HG03378 (cell line): Measurements from ENCODE around the gene ESYT3.
"Not testable (repeated sequence)": the region's sequence is repeated elsewhere in the genome, so short reads cannot be mapped to it uniquely, and the experiment has no call there.

Source experiments
- ATAC-seq: cut with Tn5 transposase; IDR thresholded peaks from one replicate; pipeline ENCODE4 v1.9.1; 2021; ENCODE audit warnings: mild to moderate bottlenecking, moderate library complexity; ENCODE audit not compliant: unreplicated experiment

The ESYT3 gene

DNA sequence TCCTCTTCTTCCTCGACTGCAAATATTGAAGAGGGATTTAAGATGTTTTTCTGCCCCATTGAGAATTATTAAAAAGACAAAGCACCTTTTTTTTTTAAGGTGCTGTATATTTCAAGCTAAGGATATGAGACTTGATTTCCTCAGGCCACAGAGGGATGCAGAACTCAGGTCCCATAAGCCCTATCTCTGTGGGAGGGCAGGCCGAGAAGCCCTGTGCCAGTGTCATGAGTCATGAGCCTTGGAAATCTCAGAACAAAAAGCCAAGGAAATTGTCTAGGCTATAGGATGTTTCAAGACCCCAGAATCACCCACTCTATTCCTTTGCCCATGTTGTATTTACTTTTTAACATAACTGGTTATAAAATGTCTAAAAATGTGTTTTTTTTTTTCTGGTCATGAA, 7.3 kb downstream of the ESYT3 start:
- no peak for ATAC-seq

GRCh38 chr3:138442433-138442832, 8.0 kb downstream of the ESYT3 start:
- ATAC-seq: no peak

DNA sequence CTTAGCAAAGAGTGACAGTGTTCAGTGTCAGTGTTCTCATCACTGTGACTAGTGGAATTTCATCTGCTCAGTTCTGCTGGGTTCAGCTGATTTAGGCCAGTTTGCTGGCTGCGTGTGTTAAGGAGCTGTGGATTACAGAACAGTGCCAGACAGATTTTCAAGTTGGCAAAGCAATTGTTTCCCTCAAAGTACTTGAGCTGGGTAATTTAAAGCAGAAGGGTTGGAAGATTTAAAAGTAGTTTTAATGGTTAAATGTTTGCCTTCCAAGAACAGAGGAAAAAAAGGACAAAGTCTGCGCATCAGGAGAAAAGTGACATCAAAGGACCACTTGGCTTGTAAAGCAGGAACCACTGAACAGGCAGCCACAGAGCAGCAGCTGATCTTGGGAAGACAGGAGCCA, 8.7 kb downstream of the ESYT3 start:
- no peak for ATAC-seq

- no peak for ATAC-seq
Measured at GRCh38 chr3:138443521-138444503, 9.4 kb downstream of the ESYT3 start.

- no peak for ATAC-seq
Measured at GRCh38 chr3:138445236-138445635, 10.8 kb downstream of the ESYT3 start.

- no peak for ATAC-seq
Measured at GRCh38 chr3:138445654-138446053, 11.2 kb downstream of the ESYT3 start.

DNA sequence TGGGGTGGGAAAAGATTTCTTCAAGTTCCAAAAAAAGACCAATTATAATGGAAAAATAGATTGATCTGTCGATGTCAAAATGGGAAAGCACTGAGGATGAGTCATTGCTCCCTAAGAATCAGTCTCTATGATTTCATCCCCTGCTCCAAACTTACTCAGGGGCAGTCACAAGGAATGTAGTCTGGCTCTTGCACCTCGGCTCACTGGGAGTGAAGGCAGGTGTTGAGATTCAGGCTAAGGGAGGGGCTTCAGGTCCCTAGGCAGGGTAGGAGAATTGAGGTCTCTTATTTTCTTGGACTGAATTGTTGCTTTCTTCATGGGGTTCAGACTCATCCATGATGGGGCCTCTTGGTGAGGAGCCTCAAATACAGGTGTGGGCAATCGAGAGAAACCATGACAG, 14.2 kb downstream of the ESYT3 start:
- no peak for ATAC-seq

GRCh38 chr3:138449490-138449889, 15.1 kb downstream of the ESYT3 start:
- no peak for ATAC-seq

- no peak for ATAC-seq
Measured at GRCh38 chr3:138450181-138450580, 15.8 kb downstream of the ESYT3 start.

DNA sequence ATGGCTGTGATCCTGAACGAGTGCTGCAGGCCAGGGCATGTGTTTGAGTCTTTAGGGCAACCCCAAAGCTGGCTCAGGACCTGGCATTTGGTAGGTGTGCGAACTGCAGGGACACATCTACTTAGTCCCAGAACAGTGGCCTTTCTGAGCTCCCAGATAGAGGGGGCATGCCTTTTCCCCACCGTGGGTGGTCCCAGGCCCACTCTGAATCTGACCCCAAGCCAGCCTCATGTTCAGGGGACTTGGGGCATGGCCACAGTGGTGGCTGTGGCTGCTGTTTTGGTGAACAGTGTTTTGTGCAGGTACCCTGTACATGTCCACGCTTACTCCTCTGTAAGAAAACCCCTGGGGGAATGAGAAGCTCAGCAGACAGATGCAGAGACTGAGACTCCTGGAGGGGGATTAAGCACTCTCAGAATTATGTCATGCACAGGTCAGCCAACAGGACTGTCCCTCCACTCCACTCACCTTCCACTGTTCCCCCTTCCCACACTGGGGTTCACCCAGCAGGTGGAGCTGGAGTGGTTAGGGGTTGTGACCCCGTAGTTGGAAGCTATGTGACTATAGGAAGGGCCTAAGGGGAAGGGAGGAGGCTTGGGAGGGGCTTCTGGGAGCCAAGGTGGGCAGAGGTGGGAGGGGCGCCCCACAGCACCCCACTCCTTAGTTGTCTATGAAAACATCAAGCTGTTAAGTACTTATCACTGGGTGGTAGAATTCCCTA, 16.4 kb downstream of the ESYT3 start:
- ATAC-seq: no peak

- ATAC-seq: no peak
Measured at GRCh38 chr3:138451595-138452162, 17.3 kb downstream of the ESYT3 start.

DNA sequence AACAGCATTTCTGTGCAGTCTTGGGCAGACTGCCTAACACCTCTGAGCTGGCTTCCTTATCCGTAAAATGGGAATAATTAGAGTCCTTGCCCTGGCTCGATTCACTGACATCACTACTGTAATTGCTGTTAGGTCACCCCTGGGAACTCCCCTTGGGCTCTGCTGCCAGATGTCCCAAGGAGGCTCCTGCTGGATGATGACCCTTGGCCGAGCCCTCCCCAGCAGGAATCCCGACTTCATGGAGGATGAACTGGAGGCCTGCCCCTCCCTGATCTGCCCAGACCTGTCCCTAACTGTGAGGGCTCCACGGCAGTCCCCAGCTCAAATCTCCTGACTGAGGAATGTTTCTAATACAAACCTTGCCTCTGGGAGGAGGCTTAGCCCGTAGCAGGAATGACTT, 18.0 kb downstream of the ESYT3 start:
- no peak for ATAC-seq

GRCh38 chr3:138453940-138454339, 19.5 kb downstream of the ESYT3 start:
- ATAC-seq: not testable (repeated sequence)

- ATAC-seq: no peak
Measured at GRCh38 chr3:138455801-138456716, 21.6 kb downstream of the ESYT3 start.

DNA sequence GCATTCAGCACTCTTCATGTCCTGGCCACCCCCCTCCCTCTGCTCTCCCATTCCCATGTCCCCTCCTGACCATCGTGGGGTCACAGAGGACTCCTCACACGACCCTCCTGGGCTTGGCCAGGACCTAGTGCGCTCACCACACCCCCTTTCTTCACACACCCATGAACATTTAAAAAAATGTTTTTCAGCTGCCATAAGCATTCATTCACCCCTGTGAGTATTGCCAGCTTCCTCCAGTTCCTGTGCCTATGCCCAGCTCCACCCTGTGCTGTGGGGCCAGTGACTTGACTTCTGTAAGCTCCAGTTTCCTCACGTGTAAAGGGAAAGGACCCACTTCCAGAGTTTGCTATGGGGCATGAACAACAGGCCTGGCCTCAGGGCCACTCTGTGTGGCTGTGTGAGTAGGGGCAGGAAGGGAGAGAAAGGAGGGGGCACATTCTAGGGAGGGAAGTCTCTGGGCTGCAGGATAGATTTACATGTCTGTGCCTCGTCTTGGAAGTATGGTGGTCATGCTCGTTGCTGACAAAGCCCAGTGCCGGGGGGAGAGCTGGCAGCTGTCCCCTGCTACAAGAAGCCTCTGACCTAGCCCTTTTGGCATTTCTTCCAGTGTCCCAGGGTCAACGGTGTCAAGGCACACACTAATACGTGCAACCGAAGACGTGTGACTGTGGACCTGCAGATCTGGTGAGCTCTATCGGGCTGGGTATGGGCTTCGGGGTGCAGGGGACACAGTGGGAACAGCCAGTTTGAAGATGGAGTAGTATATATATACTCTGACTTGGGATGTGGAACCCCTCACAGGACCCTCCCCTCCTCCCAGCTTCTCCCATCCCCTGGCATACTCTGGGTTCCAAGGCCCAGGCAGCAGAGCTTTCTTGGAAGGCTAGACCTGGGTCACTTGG, 22.8 kb downstream of the ESYT3 start:
- no peak for ATAC-seq

DNA sequence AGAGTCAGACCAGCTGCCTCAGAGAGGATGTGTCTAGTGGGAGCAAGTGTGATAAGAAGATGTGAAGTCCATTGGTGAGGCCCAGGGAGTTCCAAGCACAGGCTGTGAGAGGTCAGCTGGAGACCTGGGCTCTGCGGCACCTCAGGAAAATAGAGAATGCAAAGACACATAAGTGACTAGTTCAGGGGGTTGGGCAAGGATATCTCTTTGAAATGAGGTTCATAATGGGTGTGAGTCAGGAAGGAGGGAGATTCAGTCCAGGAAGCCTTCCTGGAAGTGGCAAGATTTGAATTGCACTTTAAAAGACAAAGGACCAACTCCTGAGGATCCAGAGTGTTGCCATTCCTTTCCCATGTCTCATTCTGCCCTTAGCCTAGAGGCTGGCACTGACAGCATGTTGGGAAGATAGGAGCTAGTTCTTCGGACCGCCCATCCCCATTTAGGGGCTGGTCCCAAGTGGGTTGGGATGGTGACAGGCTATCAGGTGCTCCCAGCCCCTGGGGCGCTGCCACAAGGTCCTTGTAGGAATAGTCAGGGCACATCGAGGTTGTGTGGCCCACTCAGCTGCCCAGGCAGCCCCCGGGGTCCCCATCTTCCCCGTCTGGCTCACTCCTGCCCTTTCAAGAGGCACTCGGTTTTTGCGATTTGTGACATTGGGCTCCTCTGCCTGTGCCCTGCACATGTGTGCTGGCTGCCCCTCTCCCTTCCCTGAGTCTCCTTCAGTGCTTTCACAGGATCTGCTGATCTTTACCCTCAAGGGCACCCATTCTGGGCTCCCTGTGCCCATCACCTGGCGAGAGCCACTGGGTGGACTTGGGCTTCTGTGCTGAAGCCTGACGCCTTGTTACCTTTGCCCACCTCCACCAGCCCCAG, 23.7 kb downstream of the ESYT3 start:
- no peak for ATAC-seq

GRCh38 chr3:138458774-138459499, 24.5 kb downstream of the ESYT3 start:
- no peak for ATAC-seq
